ENCODE data around the gene INSRR.

DNA sequence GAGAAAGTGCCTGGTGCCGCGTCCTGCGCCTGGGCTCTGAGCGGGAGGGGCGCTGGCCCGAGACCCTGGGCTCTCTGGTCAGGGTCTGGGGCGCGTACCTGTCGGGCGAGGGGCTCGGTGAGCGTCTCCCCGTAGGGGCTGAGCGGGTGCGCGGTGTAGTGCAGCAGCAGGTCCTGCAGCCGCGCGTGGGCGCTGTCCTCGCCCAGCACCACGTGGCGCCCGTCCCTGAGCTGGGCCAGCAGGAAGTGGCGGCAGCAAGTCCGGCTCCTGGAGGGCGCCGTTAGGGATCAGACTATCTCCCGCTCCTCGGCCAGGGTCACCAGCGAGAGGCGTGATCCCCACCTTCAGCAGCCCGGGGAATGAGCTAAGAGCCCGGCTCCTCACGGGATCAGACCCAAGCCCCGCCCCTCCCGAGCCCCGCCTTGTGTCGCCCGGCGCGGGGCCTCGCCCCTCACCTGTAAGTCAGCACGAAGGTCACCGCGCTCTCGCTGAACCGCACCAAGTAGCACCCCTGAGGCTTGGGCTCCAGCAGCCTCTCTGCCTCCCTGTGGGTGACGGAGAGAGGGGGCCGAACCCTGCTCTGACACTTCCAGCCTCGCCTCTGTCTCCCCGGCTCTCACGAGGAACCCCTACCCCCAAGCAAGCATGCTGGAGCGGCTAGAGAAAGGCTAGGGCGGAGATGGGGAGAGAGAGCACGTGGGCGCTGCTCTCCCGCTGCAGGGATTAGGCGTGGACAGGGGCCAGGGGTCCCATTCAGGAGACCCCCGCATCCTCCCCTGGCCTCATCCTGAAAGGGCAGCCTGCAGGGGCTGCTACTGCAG lies 45.0 kb downstream of the INSRR start:
- no peak for TF ChIP-seq EZH2 (IDR thresholded peaks at IDR 0.05; ENCODE audit: borderline replicate concordance, low read depth, low read length, severe bottlenecking)
- TF ChIP-seq, protein P1, sequence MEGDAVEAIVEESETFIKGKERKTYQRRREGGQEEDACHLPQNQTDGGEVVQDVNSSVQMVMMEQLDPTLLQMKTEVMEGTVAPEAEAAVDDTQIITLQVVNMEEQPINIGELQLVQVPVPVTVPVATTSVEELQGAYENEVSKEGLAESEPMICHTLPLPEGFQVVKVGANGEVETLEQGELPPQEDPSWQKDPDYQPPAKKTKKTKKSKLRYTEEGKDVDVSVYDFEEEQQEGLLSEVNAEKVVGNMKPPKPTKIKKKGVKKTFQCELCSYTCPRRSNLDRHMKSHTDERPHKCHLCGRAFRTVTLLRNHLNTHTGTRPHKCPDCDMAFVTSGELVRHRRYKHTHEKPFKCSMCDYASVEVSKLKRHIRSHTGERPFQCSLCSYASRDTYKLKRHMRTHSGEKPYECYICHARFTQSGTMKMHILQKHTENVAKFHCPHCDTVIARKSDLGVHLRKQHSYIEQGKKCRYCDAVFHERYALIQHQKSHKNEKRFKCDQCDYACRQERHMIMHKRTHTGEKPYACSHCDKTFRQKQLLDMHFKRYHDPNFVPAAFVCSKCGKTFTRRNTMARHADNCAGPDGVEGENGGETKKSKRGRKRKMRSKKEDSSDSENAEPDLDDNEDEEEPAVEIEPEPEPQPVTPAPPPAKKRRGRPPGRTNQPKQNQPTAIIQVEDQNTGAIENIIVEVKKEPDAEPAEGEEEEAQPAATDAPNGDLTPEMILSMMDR (IDR thresholded peaks at IDR 0.05; ENCODE audit: borderline replicate concordance, extremely low read depth, low read length, poor library complexity, severe bottlenecking): no peak

Measured in DND-41 (cell line).